NCI-H748 treated with DMSO at 0.1 percent for 48 hours (cell line): ENCODE measurements around the gene UGT1A6.
A peak's percentile ranks its signal among the peaks of the same experiment; 100 is the strongest.
"Not testable (repeated sequence)": the region's sequence is repeated elsewhere in the genome, so short reads cannot be mapped to it uniquely, and the experiment has no call there.

ENCODE experiments used
- DNase-seq: peaks from one replicate; lab custom pipeline; 2025; lab: John Stamatoyannopoulos, UW

UGT1A6 gene

DNA sequence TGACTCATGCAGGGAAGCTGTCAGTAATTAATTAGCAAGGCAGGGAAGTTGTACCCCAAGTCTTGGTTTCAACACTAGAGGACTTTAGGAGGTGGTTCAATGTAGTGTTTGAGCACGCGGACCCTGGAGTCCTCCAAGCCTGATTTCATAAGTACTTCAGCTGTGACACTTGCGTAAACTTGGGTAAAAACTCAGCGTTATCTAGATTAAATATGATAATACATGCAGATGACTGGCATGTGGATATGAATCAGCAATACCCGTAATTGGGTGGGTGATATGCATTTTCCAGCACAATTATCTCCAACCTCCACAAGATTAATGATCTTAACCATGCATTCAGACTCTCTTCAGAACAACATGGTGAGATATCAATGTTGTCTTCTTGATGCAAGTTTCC is 5.8 kb upstream of the UGT1A6 start:
- no peak for DNase-seq

DNA sequence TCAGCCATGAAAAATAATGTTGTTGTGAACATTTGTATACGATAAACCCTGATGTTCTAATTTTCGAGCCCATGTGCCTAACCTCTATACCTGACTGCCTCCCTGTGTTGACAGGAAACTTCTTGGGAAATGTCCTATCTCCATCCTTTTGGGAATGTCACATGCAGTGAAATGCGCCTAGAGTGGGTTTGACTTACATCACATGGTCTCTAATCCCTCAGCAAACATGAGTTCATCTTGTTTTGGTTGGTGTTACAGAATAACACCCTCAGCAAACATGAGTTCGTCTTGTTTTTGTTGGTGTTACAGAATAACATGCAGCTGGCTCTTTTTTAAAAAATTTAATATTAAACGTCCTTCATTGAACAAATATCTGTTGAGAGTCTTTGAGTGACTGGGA is 4.3 kb upstream of the UGT1A6 start:
- DNase-seq: no peak

DNA sequence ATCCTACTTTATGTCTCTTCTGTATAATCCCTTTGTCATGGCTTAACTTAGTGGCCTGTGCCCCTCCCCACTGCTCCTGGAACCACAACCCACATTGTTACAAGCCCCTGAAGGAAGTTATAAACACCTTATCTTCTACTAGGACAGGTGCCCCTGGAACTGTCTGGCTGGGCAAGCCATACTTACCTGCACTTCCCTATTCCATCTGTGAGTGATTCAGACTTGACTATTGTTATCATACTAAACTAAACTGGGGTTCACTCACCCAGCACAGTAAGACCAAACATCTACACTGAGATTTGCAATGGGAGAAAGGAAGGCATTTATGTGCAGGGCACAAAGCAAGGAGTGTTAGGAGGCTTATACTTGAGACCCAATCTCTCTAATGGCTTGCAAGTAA is 3.7 kb upstream of the UGT1A6 start:
- DNase-seq: no peak

DNA sequence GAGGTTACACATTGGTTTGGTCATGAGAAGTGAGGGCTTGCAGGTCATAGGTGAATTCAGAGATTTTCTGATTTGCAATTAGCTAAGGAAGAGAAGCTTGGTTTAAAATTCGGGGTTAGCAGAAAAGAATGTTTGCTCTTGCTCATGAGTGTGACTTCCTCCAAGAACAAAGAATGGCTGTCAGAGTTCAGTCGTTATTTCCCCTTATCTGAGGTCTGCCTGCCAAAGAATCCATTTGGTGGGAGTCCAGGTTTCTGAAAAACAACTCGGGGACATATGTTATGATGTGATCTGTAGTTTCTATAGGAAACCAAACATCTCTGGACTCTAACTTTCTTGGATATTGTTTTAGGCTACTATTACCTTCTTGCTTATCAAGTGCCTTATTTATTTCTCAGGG is 3.2 kb upstream of the UGT1A6 start:
- no peak for DNase-seq

DNA sequence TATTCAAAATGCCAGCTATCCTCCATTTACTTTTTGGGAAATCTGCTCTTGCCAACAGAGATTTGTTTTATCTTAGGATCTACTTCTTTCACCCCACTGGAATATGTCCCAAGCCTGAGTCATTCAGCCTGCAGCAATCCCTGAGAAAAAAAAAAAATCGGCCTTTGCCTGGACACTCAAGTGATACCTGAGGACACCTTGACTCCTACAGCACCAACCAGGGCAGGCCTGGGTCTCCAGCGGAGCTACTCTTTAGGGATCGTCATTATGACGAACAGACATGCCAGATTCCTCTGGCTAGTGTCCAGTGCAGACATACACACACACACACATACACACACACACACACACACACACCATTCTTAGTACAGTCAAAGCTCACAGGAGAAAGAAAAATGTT is 2.2 kb upstream of the UGT1A6 start:
- no peak for DNase-seq

DNA sequence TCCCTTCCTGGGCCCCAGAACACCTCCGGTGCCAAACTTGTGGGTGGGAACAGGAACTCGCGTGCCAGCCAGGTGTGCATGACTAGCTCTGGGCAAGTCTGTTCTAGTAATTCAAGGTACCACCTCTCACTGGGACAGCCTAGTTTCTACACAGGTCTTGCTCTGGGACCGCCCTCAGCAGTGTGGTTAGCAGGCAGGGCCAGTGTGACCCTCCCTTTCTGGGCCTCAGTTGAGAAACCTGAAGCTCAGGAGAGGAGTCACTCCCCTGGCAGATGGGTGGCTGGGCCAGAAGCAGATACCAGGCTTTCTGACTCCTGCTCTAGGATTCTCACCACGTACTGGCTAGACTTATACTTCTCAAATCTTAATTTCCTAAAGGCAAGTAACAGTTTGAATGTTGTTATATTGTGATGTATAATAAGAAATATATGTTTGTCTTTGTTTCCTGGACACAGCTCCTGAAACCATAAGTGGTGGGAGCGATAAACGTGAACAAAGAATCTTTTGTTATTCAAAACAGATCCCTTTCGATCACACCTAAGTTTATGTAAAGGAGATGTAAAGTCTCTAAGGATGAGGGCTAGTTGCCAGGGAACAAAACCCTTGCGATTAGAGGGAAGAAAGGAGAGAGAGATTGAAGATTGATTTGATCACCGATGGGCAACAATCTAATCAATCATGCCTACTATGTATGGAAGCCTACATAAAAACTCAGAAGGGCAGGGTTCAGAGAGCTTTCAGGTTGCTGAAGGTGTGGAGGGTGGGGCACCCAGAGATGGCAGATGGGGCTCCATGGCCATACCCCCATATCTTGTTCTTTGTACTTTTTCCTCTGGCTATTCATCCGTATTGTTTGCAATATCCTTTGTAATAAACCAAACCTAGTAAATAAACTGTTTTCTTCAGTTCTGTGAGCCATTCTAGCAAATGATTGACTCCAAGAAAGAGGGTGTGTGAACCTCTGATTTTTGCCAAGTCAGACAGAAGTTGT is 952 bp upstream of the UGT1A6 start:
- DNase-seq: no peak

DNA sequence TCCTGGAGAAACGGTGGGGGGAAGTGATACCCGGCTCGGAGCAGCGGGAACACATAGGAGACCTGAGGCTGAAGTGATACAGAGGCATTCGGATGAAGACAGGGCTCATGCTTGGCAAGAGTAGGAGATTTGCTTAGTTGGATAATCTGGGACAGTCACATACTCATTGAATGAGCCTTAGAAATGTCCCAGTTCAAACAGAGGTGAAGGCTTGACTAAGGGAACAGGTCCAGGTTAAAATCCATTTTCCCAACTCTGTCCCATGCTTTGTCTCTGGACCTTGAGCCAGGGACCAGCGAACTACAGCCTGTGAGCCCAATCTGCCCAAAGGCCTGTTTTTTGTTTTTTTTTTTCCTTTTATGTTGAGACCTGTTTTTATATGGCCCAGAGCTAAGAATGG is 1.3 kb downstream of the UGT1A6 start:
- no peak for DNase-seq

DNA sequence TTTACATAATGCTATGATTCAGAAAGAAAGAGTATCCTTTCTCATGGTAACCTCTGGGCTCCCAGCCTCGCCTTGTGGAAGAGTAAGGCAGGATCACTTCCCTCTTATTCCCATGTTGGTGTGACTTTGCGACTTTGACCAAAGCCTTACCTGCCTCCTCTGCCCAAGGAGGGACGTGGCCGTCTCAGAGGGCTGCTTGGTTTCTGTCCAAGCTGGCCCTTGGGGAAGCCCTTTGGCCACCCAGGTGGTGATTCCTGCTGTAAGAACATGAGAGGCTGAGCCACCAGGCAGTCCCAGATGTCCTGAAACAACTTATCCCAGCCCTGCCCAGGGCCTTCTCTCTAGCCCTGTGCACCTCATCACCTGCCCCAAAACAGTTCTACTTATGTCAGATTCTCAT is 6.0 kb downstream of the UGT1A6 start:
- no peak for DNase-seq

DNA sequence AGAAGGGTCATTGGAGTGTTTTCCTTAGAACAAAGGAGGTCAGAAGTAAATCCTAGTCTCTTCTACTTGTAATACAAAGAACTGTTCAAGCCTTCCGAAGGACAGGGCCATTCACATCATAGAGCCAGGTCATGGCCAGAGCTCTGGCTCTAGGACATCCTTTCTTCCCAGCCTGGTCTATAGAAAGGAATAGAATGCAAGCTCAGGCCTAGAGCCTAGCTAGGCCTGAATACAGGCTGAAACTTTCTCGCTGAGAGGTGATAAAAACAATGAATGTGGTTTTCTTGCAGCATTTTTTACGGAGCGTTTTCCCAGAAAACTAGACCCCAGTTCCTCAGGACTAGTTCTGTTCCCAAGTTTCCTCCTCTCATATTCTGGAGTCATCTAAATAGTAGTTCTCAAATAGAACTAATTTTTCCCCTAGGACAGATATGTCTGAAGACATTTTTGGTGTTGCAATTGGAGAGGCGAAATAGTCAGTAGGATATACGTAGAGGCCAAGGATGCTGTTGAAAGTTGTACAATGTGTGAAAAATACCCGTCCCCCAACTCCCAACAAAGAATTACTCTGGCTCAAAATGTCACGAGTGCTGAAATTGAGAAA is 6.8 kb downstream of the UGT1A6 start:
- no peak for DNase-seq

DNA sequence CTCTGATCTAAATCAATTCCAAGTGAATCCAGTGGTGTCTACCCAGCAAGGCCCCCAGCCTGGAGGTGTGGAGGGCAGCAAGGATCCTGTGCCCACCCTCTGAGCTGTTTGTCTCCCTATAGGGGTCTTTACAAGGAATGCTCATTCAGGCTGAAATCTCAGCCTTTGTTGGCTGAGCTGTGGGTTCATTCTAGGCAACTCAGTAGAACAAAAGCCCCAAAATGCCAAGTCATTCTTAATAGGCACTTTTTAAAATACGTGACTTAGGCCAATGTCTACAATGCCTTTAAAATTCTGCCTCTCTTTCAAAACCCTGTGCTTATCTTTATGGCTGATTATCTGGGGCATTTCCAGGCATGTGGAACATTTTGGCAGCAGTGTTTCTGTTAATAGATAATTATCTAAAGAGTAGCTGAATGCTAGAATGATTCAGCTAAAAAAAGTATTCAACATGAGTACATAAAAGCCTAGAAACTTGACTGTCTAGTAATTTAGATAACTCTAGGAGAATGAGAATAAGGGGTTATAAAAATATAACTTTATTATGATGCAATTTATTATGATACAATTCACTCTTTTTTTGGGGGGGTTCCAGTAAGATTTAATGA is 7.4 kb downstream of the UGT1A6 start:
- no peak for DNase-seq

DNA sequence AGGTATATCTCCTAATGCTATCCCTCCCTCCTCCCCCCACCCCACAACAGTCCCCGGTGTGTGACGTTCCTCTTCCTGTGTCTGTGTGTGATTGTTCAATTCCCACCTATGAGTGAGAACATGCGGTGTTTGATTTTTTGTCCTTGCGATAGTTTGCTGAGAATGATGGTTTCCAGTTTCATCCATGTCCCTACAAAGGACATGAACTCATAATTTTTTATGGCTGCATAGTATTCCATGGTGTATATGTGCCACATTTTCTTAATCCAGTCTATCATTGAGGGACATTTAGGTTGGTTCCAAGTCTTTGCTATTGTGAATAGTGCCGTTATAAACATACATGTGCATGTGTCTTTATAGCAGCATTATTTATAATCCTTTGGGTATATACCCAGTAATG is 8.2 kb downstream of the UGT1A6 start:
- not testable (repeated sequence) for DNase-seq

DNA sequence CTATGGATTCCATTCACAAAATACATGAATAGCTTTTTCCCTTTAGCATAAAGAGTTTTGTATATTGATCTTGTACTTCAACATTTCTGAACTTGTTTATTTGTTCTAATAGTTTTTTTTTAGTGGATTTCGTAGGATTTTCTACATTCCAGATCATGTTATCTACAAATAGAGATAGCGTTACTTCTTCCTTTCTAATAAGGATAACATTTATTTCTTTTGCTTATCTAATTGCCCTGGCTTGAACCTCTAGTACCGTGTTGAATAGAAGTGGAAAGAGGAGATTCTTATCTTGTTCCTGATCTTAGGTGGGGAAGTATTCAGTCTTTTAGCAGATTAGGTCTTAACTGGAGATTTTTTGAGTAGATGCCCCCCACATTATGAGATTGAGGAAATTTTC is 9.5 kb downstream of the UGT1A6 start:
- DNase-seq: no peak

DNA sequence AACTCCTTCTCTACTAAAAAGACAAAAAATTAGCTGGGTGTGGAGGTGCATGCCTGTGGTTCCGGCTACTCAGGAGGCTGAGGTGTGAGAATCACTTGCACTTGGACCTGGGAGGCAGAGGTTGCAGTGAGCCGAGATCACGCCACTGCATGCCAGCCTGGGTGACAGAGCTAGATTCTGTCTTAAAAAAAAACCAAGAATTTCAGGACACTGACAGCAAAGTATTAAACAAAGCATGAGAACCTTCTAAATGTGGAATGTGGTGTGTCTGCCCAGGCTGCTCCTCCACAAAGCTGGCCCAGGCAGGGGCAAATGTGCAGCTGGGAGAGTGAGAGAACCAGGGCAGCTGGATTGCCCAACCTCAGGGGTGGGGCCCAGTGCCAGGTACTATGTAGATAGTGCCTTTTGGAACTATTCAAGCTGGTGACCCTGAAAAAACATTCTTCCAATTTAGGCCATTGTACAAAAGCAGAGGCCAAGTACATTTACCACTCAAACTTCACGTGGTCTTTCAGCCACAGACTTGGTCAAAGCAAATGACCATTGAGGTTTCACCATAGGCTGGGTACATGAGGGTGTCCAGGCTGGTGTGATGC is 13.3 kb downstream of the UGT1A6 start:
- DNase-seq: no peak

DNA sequence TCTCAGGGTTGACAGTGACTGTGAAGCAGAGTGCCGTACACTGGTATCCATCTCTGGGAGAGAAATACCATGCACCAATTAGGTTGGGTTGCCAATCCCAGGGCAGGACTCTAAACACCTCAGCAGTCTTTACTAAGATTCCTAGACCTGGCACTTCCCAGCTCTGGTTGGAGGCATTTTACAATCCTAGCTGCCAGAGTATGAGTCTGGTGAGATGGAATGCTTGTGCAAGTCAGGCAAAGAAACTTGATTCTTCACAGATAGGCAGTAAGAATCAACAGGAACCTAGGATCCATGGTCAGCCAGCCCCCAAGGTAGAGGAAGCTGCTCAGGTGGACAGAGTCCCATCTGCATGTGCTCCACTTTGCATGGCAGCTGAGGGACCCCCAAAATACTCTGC is 14.0 kb downstream of the UGT1A6 start:
- no peak for DNase-seq

DNA sequence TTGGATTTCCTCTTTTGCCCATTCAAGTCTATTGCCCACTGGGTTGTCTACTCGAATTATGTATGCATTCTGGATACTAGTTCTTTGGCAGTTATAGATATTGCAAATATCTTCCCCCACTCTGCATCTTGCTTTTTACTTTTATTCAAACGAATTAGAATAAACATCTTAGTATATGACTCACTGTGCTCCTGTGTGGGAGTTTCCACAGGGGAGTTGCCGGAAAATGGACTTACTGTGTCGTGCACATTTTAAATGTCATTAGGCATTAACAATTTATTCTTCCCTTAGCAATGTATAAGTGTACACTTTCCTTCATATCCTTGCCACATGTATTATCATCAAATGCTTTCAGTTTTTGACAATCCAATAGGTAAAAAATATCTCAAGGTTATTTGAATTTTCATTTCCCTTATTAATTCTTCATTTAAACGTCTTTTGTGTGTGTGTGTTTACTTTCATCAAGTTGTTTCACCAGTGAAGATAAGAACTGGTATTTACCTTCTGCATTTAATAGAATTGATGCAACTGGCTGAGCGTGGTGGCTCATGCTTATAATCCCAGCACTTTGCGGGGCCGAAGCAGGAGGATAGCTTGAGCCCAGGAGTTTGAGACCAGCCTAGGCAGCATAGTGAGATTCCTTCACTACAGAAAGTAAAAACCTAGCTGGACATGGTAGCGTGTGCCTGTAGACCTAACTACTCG is 15.4 kb downstream of the UGT1A6 start:
- no peak for DNase-seq

DNA sequence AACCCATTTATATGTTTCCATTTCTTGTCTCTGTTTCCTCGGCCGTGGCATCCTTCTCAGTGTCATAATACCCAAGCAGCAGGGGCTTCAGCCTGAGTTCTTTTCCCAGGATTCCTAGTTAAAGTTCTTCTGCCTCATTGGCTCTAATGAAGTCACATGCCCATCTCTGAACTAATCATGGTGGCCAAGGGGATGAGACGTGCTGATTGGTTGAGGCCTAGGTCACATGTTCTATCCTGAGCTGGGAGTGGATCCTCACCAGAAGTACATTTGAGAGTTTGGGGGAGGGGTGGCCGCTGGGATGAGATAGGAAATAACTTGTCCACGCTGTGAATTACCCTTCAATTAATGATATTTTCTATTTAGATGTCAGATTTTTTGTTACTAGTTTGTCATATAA is 16.3 kb downstream of the UGT1A6 start:
- DNase-seq: no peak

DNA sequence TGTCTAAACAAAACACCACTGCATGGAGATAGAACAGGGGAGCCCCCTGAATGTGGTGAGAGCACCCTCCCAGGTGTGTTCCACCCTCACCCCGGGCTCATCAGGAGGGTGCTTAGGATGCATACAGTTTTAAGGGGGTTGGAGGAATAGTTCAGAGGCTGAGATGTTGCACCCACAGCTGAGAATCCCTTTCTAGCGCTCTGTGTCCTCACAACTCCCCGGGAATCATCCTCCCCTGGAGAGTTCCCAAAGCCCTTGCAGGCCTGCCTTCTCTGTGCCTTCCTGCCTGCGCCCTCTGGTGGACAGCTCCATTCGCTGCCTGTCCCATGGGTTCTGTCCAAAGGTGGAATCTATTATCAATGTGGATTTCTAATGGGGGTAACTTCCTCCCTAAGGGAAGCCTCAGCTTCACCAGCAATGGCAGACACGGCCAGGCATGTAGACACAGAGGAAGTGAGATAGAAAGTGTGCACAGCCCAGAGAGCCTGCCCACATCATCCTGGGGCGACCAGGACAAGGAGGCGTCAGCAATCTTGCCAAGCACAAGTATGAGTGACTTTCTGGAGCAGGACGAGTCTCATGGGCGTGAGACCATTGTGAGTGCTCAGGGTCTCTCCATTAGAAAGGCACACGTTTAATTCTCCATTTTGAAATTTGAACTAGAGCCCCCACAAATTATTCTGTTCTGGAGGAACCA is 18.8 kb downstream of the UGT1A6 start:
- DNase-seq: peak; percentile 48

DNA sequence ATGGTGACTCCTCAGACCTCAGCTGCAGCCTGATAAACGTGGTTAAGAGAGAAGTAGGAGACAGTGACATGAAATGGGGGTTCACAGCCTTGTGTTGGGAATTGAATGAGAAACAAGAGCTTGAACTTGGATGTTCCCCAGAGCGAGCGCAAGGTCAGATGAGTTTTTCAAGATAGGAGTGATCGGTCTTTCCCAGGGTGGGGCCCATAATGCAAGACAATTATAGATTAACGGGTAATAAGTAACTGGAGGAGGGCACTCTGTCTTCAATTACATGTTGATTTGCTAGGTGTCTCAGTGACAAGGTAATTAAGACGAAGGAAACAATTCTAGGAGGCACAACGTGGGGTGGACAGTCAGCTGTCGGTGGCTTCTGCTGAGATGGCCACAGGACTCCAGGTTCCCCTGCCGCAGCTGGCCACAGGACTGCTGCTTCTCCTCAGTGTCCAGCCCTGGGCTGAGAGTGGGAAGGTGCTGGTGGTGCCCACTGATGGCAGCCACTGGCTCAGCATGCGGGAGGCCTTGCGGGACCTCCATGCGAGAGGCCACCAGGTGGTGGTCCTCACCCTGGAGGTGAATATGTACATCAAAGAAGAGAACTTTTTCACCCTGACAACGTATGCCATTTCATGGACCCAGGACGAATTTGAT is 20.0 kb downstream of the UGT1A6 start, which contains the start of gene UGT1A5:
Gene UGT1A5 (plus strand): TSS at position 297 of the 651 bp plus-strand sequence. CDS start 85 bp downstream, at position 382.
- no peak for DNase-seq

DNA sequence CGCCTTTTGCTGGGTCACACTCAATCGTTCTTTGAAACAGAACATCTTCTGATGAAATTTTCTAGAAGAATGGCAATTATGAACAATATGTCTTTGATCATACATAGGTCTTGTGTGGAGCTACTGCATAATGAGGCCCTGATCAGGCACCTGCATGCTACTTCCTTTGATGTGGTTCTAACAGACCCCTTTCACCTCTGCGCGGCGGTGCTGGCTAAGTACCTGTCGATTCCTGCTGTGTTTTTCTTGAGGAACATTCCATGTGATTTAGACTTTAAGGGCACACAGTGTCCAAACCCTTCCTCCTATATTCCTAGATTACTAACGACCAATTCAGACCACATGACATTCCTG is 20.5 kb downstream of the UGT1A6 start:
- no peak for DNase-seq

DNA sequence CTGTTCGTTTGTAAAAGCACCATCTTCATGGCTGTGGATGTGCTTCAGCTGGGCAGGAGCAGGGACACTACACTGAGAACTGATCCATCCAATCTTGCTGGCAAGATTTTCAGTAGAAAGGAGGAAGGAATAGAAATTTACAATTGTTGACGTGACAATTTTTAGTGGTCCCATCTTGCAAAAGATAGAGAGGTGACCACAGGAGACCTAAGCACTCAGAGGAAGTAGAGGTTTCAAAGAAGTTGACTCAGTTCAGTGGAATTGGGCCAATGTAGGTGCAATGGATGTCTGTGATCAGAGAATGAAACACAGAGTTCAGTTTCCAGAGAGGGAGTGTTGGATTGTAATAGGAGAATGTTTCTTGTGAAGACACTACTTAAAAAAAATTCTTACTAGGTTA is 21.4 kb downstream of the UGT1A6 start:
- no peak for DNase-seq

DNA sequence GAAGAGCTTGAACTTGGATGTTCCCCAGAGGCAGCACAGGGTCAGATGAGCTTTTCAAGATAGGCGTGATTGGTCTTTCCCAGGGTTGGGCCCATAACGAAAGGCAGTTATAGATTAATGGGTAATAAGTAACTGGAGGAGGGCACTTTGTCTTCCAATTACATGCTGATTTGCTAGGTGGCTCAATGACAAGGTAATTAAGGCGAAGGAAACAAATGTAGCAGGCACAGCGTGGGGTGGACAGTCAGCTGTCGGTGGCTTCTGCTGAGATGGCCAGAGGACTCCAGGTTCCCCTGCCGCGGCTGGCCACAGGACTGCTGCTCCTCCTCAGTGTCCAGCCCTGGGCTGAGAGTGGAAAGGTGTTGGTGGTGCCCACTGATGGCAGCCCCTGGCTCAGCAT is 25.9 kb downstream of the UGT1A6 start, which contains the start of gene UGT1A4:
Gene UGT1A4 (plus strand): TSS at position 185 of the 400 bp plus-strand sequence. CDS start 85 bp downstream, at position 270.
- DNase-seq: no peak
